ENCODE measurements around the gene CCN6. TPM values are rescaled to one million over a fixed set of nuclear protein-coding genes. Genes with fewer than 3 reads are reported as not detected.

Gene CCN6
- 1 to 10 TPM; 1.9 to 4.3 (median 3.9) TPM for polyA plus RNA-seq (ENCODE audit: insufficient read length in 3 of 3)

- DNase-seq (ENCODE audit: low read depth in 3 of 3, low spot score in 2 of 3), result no peak
These were observed at the start of gene CCN6 for GRCh38 chr6:112054001-112054400. TSS of gene CCN6 (plus strand) at chr6:112054104. CDS start at chr6:112054358, 254 bp downstream.

GRCh38 chr6:112004201-112005012, 49.5 kb upstream of the CCN6 start:
- DNase-seq (ENCODE audit: low read depth in 3 of 3, low spot score in 2 of 3), result no peak

- DNase-seq (ENCODE audit: low read depth in 3 of 3, low spot score in 2 of 3), result no peak
These were observed 48.9 kb upstream of the CCN6 start for GRCh38 chr6:112005013-112005371.

GRCh38 chr6:112007254-112007653, 46.6 kb upstream of the CCN6 start:
- no peak for DNase-seq (ENCODE audit: low read depth in 3 of 3, low spot score in 2 of 3)

- DNase-seq (ENCODE audit: low read depth in 3 of 3, low spot score in 2 of 3), result no peak
These were observed 46.1 kb upstream of the CCN6 start for GRCh38 chr6:112007805-112008204.

- DNase-seq (ENCODE audit: low read depth in 3 of 3, low spot score in 2 of 3), result no peak
These were observed 45.4 kb upstream of the CCN6 start for GRCh38 chr6:112008482-112008881.

GRCh38 chr6:112010328-112010727, 43.6 kb upstream of the CCN6 start:
- no peak for DNase-seq (ENCODE audit: low read depth in 3 of 3, low spot score in 2 of 3)

GRCh38 chr6:112013051-112013450, 40.9 kb upstream of the CCN6 start:
- no peak for DNase-seq (ENCODE audit: low read depth in 3 of 3, low spot score in 2 of 3)

- DNase-seq (ENCODE audit: low read depth in 3 of 3, low spot score in 2 of 3), result no peak
These were observed 39.4 kb upstream of the CCN6 start for GRCh38 chr6:112014483-112014882.

- DNase-seq (ENCODE audit: low read depth in 3 of 3, low spot score in 2 of 3), result no peak
These were observed 38.2 kb upstream of the CCN6 start for GRCh38 chr6:112015725-112016124.

- no peak for DNase-seq (ENCODE audit: low read depth in 3 of 3, low spot score in 2 of 3)
These were observed 37.6 kb upstream of the CCN6 start for GRCh38 chr6:112016320-112016719.

GRCh38 chr6:112017169-112017568, 36.7 kb upstream of the CCN6 start:
- no peak for DNase-seq (ENCODE audit: low read depth in 3 of 3, low spot score in 2 of 3)

- DNase-seq (ENCODE audit: low read depth in 3 of 3, low spot score in 2 of 3), result no peak
These were observed 36.0 kb upstream of the CCN6 start for GRCh38 chr6:112017760-112018537.

- peak in 1 of 3 donors; percentile 34 for DNase-seq (ENCODE audit: low read depth in 3 of 3, low spot score in 2 of 3)
These were observed 35.1 kb upstream of the CCN6 start for GRCh38 chr6:112018619-112019416.

- no peak for DNase-seq (ENCODE audit: low read depth in 3 of 3, low spot score in 2 of 3)
These were observed 34.3 kb upstream of the CCN6 start for GRCh38 chr6:112019589-112019988.

GRCh38 chr6:112021691-112022310, 32.1 kb upstream of the CCN6 start:
- no peak for DNase-seq (ENCODE audit: low read depth in 3 of 3, low spot score in 2 of 3)

GRCh38 chr6:112022749-112023148, 31.2 kb upstream of the CCN6 start:
- DNase-seq (ENCODE audit: low read depth in 3 of 3, low spot score in 2 of 3), result no peak

- no peak for DNase-seq (ENCODE audit: low read depth in 3 of 3, low spot score in 2 of 3)
These were observed 29.4 kb upstream of the CCN6 start for GRCh38 chr6:112024464-112024863.

GRCh38 chr6:112026933-112027332, 27.0 kb upstream of the CCN6 start:
- no peak for DNase-seq (ENCODE audit: low read depth in 3 of 3, low spot score in 2 of 3)

- DNase-seq (ENCODE audit: low read depth in 3 of 3, low spot score in 2 of 3), result no peak
These were observed 25.8 kb upstream of the CCN6 start for GRCh38 chr6:112027942-112028674.
